Activated CD4-positive, alpha-beta memory T cell treated with anti-CD3 and anti-CD28 coated beads for 36 hours (primary cell): ENCODE results near the gene OR51A7. TPM values are rescaled to one million over a fixed set of nuclear protein-coding genes. Genes with fewer than 3 reads are reported as not detected.
"Not testable (repeated sequence)": the region's sequence is repeated elsewhere in the genome, so short reads cannot be mapped to it uniquely, and the experiment has no call there.

Experiments used
- CTCF ChIA-PET: fragments of 350-600 bp; sonication (Branson Sonifier 250); formaldehyde crosslinking; loops from one replicate; lab custom pipeline; 2021; ENCODE audit warnings: antibody characterized with exemption, inconsistent platforms; lab: Charles Lee
- POLR2A ChIA-PET: fragments of 350-600 bp; sonication (Branson Sonifier 250); formaldehyde crosslinking; loops from one replicate; lab custom pipeline; 2021; ENCODE audit warnings: antibody characterized with exemption; lab: Charles Lee
- DNase-seq: peaks from one replicate; pipeline ENCODE4 v3.0.0-alpha.2; 2020
- H3K27ac Mint-ChIP-seq: one replicate; pipeline ENCODE4 v1.8.0; 2021; ENCODE audit warnings: mixed read lengths
- H3K27me3 Mint-ChIP-seq: one replicate; pipeline ENCODE4 v1.8.0; 2021; ENCODE audit warnings: mixed read lengths
- H3K36me3 Mint-ChIP-seq: one replicate; pipeline ENCODE4 v1.8.0; 2021; ENCODE audit warnings: mixed read lengths
- H3K4me1 Mint-ChIP-seq: one replicate; pipeline ENCODE4 v1.8.0; 2021; ENCODE audit warnings: low read depth, mixed read lengths
- H3K4me3 Mint-ChIP-seq: one replicate; pipeline ENCODE4 v1.8.0; 2021; ENCODE audit warnings: mild to moderate bottlenecking, mixed read lengths
- H3K9me3 Mint-ChIP-seq: one replicate; pipeline ENCODE4 v1.8.0; 2021; ENCODE audit warnings: mixed read lengths
- intact Hi-C: fragments of 100-400 bp; cut with micrococcal nuclease; formaldehyde crosslinking; loops from one replicate; pipeline ENCODE4 v1.15.1; 2023
- total RNA-seq, 2 experiments: library from RNA; stranded (reverse); gene quantifications; one replicate each; pipeline ENCODE4 v1.2.3, GENCODE V29; 2021

Gene OR51A7
- total RNA-seq, 2 experiments from 2014 or later: not detected

DNA sequence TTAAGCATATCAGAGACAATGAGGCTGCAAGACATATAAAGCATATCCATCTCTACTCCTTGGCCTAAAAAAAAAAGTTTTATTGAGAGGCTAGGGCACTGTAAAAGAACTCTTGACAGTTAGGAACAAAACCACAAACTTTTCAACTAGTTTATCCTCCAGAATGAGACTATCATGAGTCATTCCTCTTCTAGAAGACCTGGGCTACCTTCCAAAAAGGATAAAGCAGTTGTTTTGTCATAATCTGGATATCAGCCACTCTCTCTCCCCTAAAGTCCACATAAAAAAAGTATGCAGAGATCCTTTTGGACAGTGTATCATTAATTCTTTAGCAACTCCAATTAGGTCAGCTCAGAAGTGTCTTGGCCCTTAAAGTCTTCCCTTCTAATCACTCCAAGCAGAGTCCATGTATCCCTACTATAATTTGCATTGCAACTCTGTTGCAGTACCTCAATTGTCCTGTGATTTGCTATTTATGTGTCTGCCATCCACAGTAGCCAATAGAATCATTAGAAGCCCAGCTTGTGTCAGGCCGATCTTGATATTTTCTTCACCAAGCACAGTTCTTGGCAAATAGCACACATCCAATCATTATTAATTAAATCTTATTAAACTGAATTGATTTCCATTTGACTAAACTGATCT is 11.5 kb upstream of the OR51A7 start:
- H3K36me3 Mint-ChIP-seq: no peaks in the 10 kb centered on the region

DNA sequence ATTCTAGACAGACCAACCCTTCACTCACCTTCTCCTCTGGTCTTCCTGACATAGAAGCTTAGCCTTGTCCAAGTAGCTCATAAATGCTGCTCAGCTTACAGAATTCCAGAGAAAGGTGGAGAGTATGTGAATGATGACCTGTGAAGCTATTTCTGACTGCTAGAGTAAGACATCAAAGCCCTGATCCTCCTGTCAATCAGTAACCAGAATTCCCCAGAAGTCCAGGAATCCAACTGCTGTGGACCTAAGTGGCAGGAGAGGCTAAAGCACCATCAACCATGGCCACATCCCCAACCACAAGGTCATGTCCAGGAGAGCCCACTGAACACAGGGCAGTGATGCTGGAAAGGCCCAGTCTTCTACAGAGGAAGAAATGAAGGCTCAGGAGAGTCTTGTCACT is 13.0 kb downstream of the OR51A7 start:
- POLR2A ChIA-PET: no interaction called here

More for the DNA sequence above, 11.5 kb upstream of the OR51A7 start:
- Mint-ChIP-seq H3K9me3 (no peaks in the 10 kb centered on the region), H3K27ac (no peak overlapping the region), H3K4me3 (no peak overlapping the region), H3K4me1 (no peaks in the 10 kb centered on the region), H3K27me3 (peaks cover 1% of the 10 kb centered on the region)
- ChIA-PET CTCF (no interaction called here), POLR2A (no interaction called here)
- no peak for DNase-seq
- intact Hi-C loops: no loop called here

GRCh38 chr11:4919250-4919649 is 15.7 kb downstream of the OR51A7 start, which contains the start of gene OR51G2:
TSS of gene OR51G2 (minus strand) at chr11:4919350. CDS start at chr11:4915663, 3,687 bp downstream.
- H3K4me3 Mint-ChIP-seq: no peak within 1 kb of the TSS
- no peaks in the 10 kb centered on the region for H3K36me3 Mint-ChIP-seq
- ChIA-PET POLR2A (no interaction called here), CTCF (no interaction called here)
- H3K9me3 Mint-ChIP-seq: no peaks in the 10 kb centered on the region
- peaks cover 9% of the 10 kb centered on the region for H3K27me3 Mint-ChIP-seq
- H3K27ac Mint-ChIP-seq: no peak within 1 kb of the TSS
- intact Hi-C loops: no loop called here
- no peaks in the 10 kb centered on the region for H3K4me1 Mint-ChIP-seq
- DNase-seq: no peak

More for the DNA sequence above, 13.0 kb downstream of the OR51A7 start:
- CTCF ChIA-PET: no interaction called here
- no peak overlapping the region for H3K27ac Mint-ChIP-seq
- intact Hi-C loops: no loop called here
- H3K4me1 Mint-ChIP-seq: no peaks in the 10 kb centered on the region
- no peak overlapping the region for H3K4me3 Mint-ChIP-seq
- H3K27me3 Mint-ChIP-seq: peaks cover 3% of the 10 kb centered on the region
- no peak for DNase-seq
- no peaks in the 10 kb centered on the region for H3K36me3 Mint-ChIP-seq
- no peaks in the 10 kb centered on the region for H3K9me3 Mint-ChIP-seq

DNA sequence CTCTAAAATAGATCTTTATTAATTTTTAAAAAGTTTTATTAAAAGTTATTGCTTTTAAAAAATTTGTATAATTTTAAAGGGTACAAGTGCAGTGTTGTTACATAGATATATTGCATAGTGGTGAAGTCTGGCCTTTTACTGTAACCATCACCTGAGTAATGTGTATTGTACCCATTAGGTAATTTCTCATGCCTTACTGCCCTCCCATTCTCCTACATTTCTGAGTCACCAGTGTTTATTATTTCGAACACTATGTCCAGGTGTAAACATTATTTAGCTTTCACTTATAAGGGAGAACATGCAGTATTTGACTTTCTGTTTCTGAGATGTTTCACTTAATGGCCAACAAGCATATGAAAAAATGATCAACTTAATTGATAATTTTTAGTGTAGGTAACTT is 18.2 kb downstream of the OR51A7 start:
- no peak for DNase-seq
- CTCF ChIA-PET: no interaction called here

GRCh38 chr11:4922304-4922703 is 18.7 kb downstream of the OR51A7 start:
- H3K4me3 Mint-ChIP-seq: no peak overlapping the region
- no peak for DNase-seq
- H3K27me3 Mint-ChIP-seq: peaks cover 6% of the 10 kb centered on the region
- no peak overlapping the region for H3K27ac Mint-ChIP-seq
- no peaks in the 10 kb centered on the region for H3K9me3 Mint-ChIP-seq
- H3K4me1 Mint-ChIP-seq: no peaks in the 10 kb centered on the region
- intact Hi-C loops: no loop called here
- ChIA-PET POLR2A (no interaction called here), CTCF (no interaction called here)
- no peaks in the 10 kb centered on the region for H3K36me3 Mint-ChIP-seq

More for the DNA sequence above, 18.2 kb downstream of the OR51A7 start:
- no peaks in the 10 kb centered on the region for H3K9me3 Mint-ChIP-seq
- H3K27me3 Mint-ChIP-seq: peaks cover 6% of the 10 kb centered on the region
- no peaks in the 10 kb centered on the region for H3K36me3 Mint-ChIP-seq
- no peak overlapping the region for H3K4me3 Mint-ChIP-seq
- POLR2A ChIA-PET: no interaction called here
- H3K4me1 Mint-ChIP-seq: no peaks in the 10 kb centered on the region
- H3K27ac Mint-ChIP-seq: no peak overlapping the region
- intact Hi-C loops: no loop called here

GRCh38 chr11:4924239-4924638 is 20.7 kb downstream of the OR51A7 start, which contains the start of gene OR51G1:
TSS of gene OR51G1 (minus strand) at chr11:4924339. CDS start at chr11:4924339, 0 bp downstream.
- Mint-ChIP-seq H3K27ac (no peak within 1 kb of the TSS), H3K36me3 (no peaks in the 10 kb centered on the region), H3K9me3 (no peaks in the 10 kb centered on the region), H3K4me1 (no peaks in the 10 kb centered on the region), H3K27me3 (peaks cover 6% of the 10 kb centered on the region), H3K4me3 (no peak within 1 kb of the TSS)
- no peak for DNase-seq
- ChIA-PET CTCF (no interaction called here), POLR2A (no interaction called here)
- intact Hi-C loops: no loop called here

- Mint-ChIP-seq H3K36me3 (no peaks in the 10 kb centered on the region), H3K4me1 (no peaks in the 10 kb centered on the region), H3K9me3 (no peaks in the 10 kb centered on the region), H3K27ac (no peak overlapping the region), H3K27me3 (peaks cover 6% of the 10 kb centered on the region), H3K4me3 (no peak overlapping the region)
- intact Hi-C loops: no loop called here
- CTCF ChIA-PET: no interaction called here
- POLR2A ChIA-PET: no interaction called here
- DNase-seq: no peak
Measured at GRCh38 chr11:4926608-4927007, 23.0 kb downstream of the OR51A7 start.

- no peaks in the 10 kb centered on the region for H3K27me3 Mint-ChIP-seq
- ChIA-PET POLR2A (no interaction called here), CTCF (no interaction called here)
- no peak overlapping the region for H3K27ac Mint-ChIP-seq
- DNase-seq: no peak
- no peaks in the 10 kb centered on the region for H3K36me3 Mint-ChIP-seq
- H3K4me3 Mint-ChIP-seq: no peak overlapping the region
- H3K4me1 Mint-ChIP-seq: no peaks in the 10 kb centered on the region
- no peaks in the 10 kb centered on the region for H3K9me3 Mint-ChIP-seq
- intact Hi-C loops: no loop called here
Measured at GRCh38 chr11:4932751-4933150, 29.2 kb downstream of the OR51A7 start.

- Mint-ChIP-seq H3K4me1 (no peaks in the 10 kb centered on the region), H3K4me3 (no peak overlapping the region), H3K9me3 (no peaks in the 10 kb centered on the region), H3K27me3 (no peaks in the 10 kb centered on the region), H3K36me3 (no peaks in the 10 kb centered on the region), H3K27ac (no peak overlapping the region)
- POLR2A ChIA-PET: no interaction called here
- no peak for DNase-seq
- intact Hi-C loops: no loop called here
- CTCF ChIA-PET: no interaction called here
Measured at GRCh38 chr11:4936745-4937144, 33.2 kb downstream of the OR51A7 start.

DNA sequence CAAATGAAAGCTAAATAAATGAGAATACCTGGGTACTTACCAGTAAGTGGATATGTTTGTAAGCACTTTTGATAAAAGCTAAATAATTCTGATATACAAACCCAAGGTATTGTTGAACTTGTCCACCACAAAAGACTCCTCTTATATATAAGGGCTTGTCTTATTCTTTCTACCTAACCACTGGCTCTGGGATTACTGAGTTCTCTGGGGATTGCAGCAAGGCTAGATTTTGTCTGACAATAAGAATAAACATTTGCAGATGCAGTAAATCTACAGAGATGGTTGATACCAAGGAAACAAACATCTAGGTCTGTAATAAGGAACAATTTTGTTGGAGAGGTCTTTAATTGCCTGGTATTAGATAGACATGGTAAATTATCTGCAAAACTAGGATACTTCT is 43.9 kb downstream of the OR51A7 start, which contains the start of gene OR51A4:
Gene OR51A4, minus strand, starts transcription at position 101 of the 400 bp plus-strand sequence. CDS start 505 bp downstream, outside the sequence.
- H3K4me3 Mint-ChIP-seq: no peak within 1 kb of the TSS
- ChIA-PET POLR2A (no interaction called here), CTCF (no interaction called here)
- peaks cover 1% of the 10 kb centered on the region for H3K27me3 Mint-ChIP-seq
- intact Hi-C loops: no loop called here
- no peaks in the 10 kb centered on the region for H3K36me3 Mint-ChIP-seq
- no peaks in the 10 kb centered on the region for H3K9me3 Mint-ChIP-seq
- H3K27ac Mint-ChIP-seq: no peak within 1 kb of the TSS
- no peak for DNase-seq
- H3K4me1 Mint-ChIP-seq: no peaks in the 10 kb centered on the region

GRCh38 chr11:4955613-4956012 is 52.0 kb downstream of the OR51A7 start, which contains the start of gene OR51A2:
TSS of gene OR51A2 (minus strand) at chr11:4955713. CDS start at chr11:4955713, 0 bp downstream.
- H3K36me3 Mint-ChIP-seq, DNase-seq, H3K9me3 Mint-ChIP-seq, H3K27ac Mint-ChIP-seq, H3K27me3 Mint-ChIP-seq, intact Hi-C loops, POLR2A ChIA-PET, H3K4me1 Mint-ChIP-seq, H3K4me3 Mint-ChIP-seq, CTCF ChIA-PET: not testable (repeated sequence)

GRCh38 chr11:4957396-4957795 is 53.8 kb downstream of the OR51A7 start:
- no peaks in the 10 kb centered on the region for H3K36me3 Mint-ChIP-seq
- intact Hi-C loops: no loop called here
- CTCF ChIA-PET: no interaction called here

More at GRCh38 chr11:4957396-4957795, 53.8 kb downstream of the OR51A7 start:
- Mint-ChIP-seq H3K9me3 (no peaks in the 10 kb centered on the region), H3K4me1 (no peaks in the 10 kb centered on the region), H3K27me3 (no peaks in the 10 kb centered on the region), H3K4me3 (no peak overlapping the region), H3K27ac (no peak overlapping the region)
- DNase-seq: no peak
- POLR2A ChIA-PET: no interaction called here
